Ovary (tissue), 3 donors: Measurements from ENCODE around the gene RPTOR.

ENCODE experiments used
- POLR2A ChIP-seq: fragments of 450-650 bp; IDR thresholded peaks from one replicate; pipeline ENCODE4 v1.6.1; 2017; ENCODE audit warnings: antibody characterized with exemption, mild to moderate bottlenecking, moderate library complexity
- TF ChIP-seq, protein P1 (sequence below), 3 donors: fragments of 450-650 bp in 2 of 3; fragments of 200-600 bp in 1 of 3; IDR thresholded peaks; one replicate each; pipeline versions ENCODE4 v1.5.1 to v1.8.0; 2016 to 2022; ENCODE audit warnings: antibody characterized with exemption in 3 of 3, mild to moderate bottlenecking in 1 of 3
- donor health status: DM: no; HTN: no; CAD: no.

- TF ChIP-seq, protein P1, sequence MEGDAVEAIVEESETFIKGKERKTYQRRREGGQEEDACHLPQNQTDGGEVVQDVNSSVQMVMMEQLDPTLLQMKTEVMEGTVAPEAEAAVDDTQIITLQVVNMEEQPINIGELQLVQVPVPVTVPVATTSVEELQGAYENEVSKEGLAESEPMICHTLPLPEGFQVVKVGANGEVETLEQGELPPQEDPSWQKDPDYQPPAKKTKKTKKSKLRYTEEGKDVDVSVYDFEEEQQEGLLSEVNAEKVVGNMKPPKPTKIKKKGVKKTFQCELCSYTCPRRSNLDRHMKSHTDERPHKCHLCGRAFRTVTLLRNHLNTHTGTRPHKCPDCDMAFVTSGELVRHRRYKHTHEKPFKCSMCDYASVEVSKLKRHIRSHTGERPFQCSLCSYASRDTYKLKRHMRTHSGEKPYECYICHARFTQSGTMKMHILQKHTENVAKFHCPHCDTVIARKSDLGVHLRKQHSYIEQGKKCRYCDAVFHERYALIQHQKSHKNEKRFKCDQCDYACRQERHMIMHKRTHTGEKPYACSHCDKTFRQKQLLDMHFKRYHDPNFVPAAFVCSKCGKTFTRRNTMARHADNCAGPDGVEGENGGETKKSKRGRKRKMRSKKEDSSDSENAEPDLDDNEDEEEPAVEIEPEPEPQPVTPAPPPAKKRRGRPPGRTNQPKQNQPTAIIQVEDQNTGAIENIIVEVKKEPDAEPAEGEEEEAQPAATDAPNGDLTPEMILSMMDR (IDR thresholded peaks at IDR 0.05): no peak
- TF ChIP-seq POLR2A: no peak
Observed at GRCh38 chr17:80948976-80949450, 404.4 kb downstream of the RPTOR start.
